Natural killer cell (primary cell): ENCODE data around the gene C1orf141. TPM values are rescaled to one million over a fixed set of nuclear protein-coding genes. Genes with fewer than 3 reads are reported as not detected.

Experiments used
- ATAC-seq, 3 donors: fragments of 150-1000 bp in 2 of 3; fragments of 200-7000 bp in 1 of 3; cut with Tn5 transposase; 1 replicate in 1 of 3; 2 replicates in 2 of 3; pipeline ENCODE4 v1.10.0; 2021; ENCODE audit warnings: mild to moderate bottlenecking in 2 of 3, moderate library complexity in 2 of 3
- DNase-seq, 2 donors: peaks; one replicate each; pipeline versions ENCODE4 v3.0.0 to v3.0.0-alpha.2; 2013 to 2021; ENCODE audit warnings: mixed read lengths in 1 of 2
- H3K27ac ChIP-seq: one replicate; pipeline ENCODE4 v1.5.1; 2013; ENCODE audit warnings: mild to moderate bottlenecking, low read length
- H3K27me3 ChIP-seq: one replicate; pipeline ENCODE4 v1.6.1; 2013; ENCODE audit warnings: low read length; ENCODE audit not compliant: control insufficient read depth, insufficient read depth
- H3K36me3 ChIP-seq: one replicate; pipeline ENCODE4 v1.6.1; 2013; ENCODE audit warnings: low read length; ENCODE audit not compliant: control insufficient read depth, insufficient read depth
- H3K4me1 ChIP-seq: one replicate; pipeline ENCODE4 v1.6.1; 2013; ENCODE audit warnings: low read length; ENCODE audit not compliant: control insufficient read depth, insufficient read depth
- H3K4me3 ChIP-seq: one replicate; pipeline ENCODE4 v1.5.1; 2013; ENCODE audit warnings: low read length
- H3K9me3 ChIP-seq: one replicate; pipeline ENCODE4 v1.6.1; 2013; ENCODE audit warnings: low read length; ENCODE audit not compliant: control insufficient read depth, insufficient read depth
- H3K27ac Mint-ChIP-seq, 2 donors: one replicate each; pipeline ENCODE4 v1.8.0; 2022; ENCODE audit warnings: mild to moderate bottlenecking in 2 of 2, mixed read lengths in 2 of 2, moderate library complexity in 1 of 2
- H3K27me3 Mint-ChIP-seq, 2 donors: one replicate each; pipeline ENCODE4 v1.8.0; 2022; ENCODE audit warnings: low read depth in 2 of 2, mixed read lengths in 2 of 2
- H3K36me3 Mint-ChIP-seq: one replicate; pipeline ENCODE4 v1.8.0; 2022; ENCODE audit warnings: mixed read lengths
- H3K4me1 Mint-ChIP-seq, 2 donors: one replicate each; pipeline ENCODE4 v1.8.0; 2022; ENCODE audit warnings: mixed read lengths in 2 of 2
- H3K4me3 Mint-ChIP-seq: one replicate; pipeline ENCODE4 v1.8.0; 2022; ENCODE audit warnings: mild to moderate bottlenecking, moderate library complexity, mixed read lengths
- H3K9me3 Mint-ChIP-seq, 2 donors: one replicate each; pipeline ENCODE4 v1.8.0; 2022; ENCODE audit warnings: mixed read lengths in 2 of 2
- CTCF ChIP-seq: fragments of 200-600 bp; IDR thresholded peaks from one replicate; pipeline ENCODE4 v1.8.0; 2022; ENCODE audit warnings: antibody characterized with exemption
- WGBS: methylation state at CpG from one replicate; pipeline ENCODE4 v1.1.7; 2013; ENCODE audit warnings: missing lambda C conversion rate; ENCODE audit not compliant: insufficient coverage; 5-methylcytosine and 5-hydroxymethylcytosine counted together
- intact Hi-C: fragments of 100-400 bp; cut with micrococcal nuclease; formaldehyde crosslinking; loops from one replicate; pipeline ENCODE4 v1.14.2; 2022
- total RNA-seq, 4 donors: library from RNA; stranded (reverse); fragments of 120-200 nt in 1 of 4; gene quantifications; one replicate each; pipeline versions ENCODE4 v1.2.3 to v1.2.4, GENCODE V29; 2013 to 2022

The C1orf141 gene
- total RNA-seq, 3 donors from 2014 or later (not counting 1 experiment from before 2014, with no cell fraction given), result not detected

- 93% methylated on average over 4 of the region's 4 CpGs for WGBS
- Mint-ChIP-seq H3K27ac (no peak overlapping the region), H3K27me3 (no peaks in the 10 kb centered on the region), H3K4me1 (peaks cover 0 to 11% of the 10 kb centered on the region in 2 donors), H3K36me3 (peaks cover 32% of the 10 kb centered on the region), H3K4me3 (no peak overlapping the region), H3K9me3 (no peaks in the 10 kb centered on the region)
- Histone ChIP-seq H3K9me3 (no peaks in the 10 kb centered on the region), H3K27me3 (no peaks in the 10 kb centered on the region), H3K4me1 (no peaks in the 10 kb centered on the region), H3K27ac (no peak overlapping the region), H3K36me3 (peaks cover 65% of the 10 kb centered on the region), H3K4me3 (no peak overlapping the region)
- intact Hi-C loops, result no loop called here
- ATAC-seq (no peak), DNase-seq (no peak)
- TF ChIP-seq CTCF, result no peak
Observed at GRCh38 chr1:67044631-67045270, 90.0 kb downstream of the C1orf141 start.

- intact Hi-C loops, result no loop called here
- 94% methylated on average over 3 of the region's 3 CpGs for WGBS
- peaks cover 0 to 11% of the 10 kb centered on the region in 2 donors for H3K4me1 Mint-ChIP-seq
- no peak overlapping the region for H3K27ac ChIP-seq
- ATAC-seq (no peak), DNase-seq (no peak)
- no peaks in the 10 kb centered on the region for H3K9me3 ChIP-seq
- H3K36me3 Mint-ChIP-seq, result peaks cover 32% of the 10 kb centered on the region
- no peaks in the 10 kb centered on the region for H3K9me3 Mint-ChIP-seq
- no peak for TF ChIP-seq CTCF
- no peak overlapping the region for H3K4me3 Mint-ChIP-seq
- H3K27me3 ChIP-seq, result no peaks in the 10 kb centered on the region
- H3K36me3 ChIP-seq, result peaks cover 65% of the 10 kb centered on the region
- peak overlapping the region in 1 of 2 donors; percentile 22 for H3K27ac Mint-ChIP-seq
- H3K27me3 Mint-ChIP-seq, result no peaks in the 10 kb centered on the region
- no peaks in the 10 kb centered on the region for H3K4me1 ChIP-seq
- H3K4me3 ChIP-seq, result no peak overlapping the region
Observed at GRCh38 chr1:67043366-67043765, 91.4 kb downstream of the C1orf141 start.

Other genes with a start within 250 kb of the C1orf141 start
- 1 to 10 TPM; 1.4 to 4.3 (median 2.2) TPM for gene DNAI4, start 210.1 kb downstream of the C1orf141 start, total RNA-seq
- gene MIER1, start 210.0 kb downstream of the C1orf141 start, total RNA-seq, result 10 to 100 TPM; 87.9 to 94.3 (median 93.2) TPM
- 10 to 100 TPM; 12.9 to 17.0 (median 16.1) TPM for gene SLC35D1, start 80.8 kb downstream of the C1orf141 start, total RNA-seq
- under 1 TPM; 0.31 to 0.55 (median 0.34) TPM for gene IL23R, start 31.5 kb upstream of the C1orf141 start, total RNA-seq
- gene IL12RB2, start 172.9 kb upstream of the C1orf141 start, total RNA-seq, result 10 to 100 TPM; 18.2 to 51.2 (median 24.8) TPM